GM18498 (cell line): ENCODE measurements around the gene NOTCH2.
"Not testable (repeated sequence)": the region's sequence is repeated elsewhere in the genome, so short reads cannot be mapped to it uniquely, and the experiment has no call there.

ENCODE experiments used
- ATAC-seq: cut with Tn5 transposase; IDR thresholded peaks from one replicate; pipeline ENCODE4 v1.9.1; 2021; ENCODE audit warnings: mild to moderate bottlenecking, moderate library complexity; ENCODE audit not compliant: unreplicated experiment

The NOTCH2 gene

DNA sequence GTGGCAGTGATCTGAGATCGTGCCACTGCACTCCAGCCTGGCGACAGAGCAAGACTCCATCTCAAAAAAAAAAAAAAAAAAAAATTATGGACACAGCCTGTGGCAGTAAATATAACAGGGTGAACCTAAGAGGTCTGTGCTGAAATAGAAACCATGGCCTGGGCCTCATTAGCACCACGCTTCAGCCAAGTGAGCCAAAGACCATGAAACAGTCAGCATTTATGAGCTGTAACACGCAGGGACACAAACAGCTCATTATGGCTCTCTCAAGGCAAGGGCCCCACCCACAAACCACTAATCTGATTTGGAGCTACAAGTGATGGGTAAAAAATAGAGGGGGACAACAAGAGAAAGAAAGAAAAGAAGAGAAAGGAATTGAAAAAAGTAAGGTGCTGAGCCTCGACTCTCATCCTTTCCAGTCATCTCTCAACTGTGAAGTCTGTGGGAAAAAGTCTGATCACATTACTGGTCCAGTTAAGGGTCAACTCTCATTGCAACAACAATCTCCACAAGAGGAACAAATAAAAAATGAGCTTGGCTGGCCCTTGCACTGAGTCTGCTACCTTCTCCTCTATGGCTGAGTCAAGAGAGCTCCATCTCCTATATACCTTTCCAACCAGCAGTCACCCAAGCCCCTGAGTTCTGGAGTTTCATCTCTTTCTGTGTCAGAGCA lies 93.7 kb downstream of the NOTCH2 start:
- ATAC-seq = not testable (repeated sequence)

DNA sequence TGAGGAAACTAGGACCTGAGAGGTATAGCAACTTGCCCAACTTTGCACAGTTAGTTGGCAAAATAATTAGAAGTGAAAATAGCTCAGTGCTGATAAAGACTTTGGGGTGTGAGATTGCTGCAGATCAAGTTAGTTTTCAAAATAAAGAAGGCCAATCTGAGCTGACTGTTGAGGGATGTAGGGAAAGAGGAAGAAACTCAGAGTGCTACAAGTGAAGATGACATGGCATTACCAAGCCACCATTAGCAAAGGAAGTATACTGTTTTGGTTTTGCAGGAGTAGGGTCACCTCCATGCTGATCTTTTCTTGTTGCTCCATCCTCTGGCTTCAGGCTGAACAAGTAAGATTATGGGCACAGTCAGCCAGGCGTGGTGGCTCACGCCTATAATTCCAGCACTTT lies 94.5 kb downstream of the NOTCH2 start:
- no peak for ATAC-seq

DNA sequence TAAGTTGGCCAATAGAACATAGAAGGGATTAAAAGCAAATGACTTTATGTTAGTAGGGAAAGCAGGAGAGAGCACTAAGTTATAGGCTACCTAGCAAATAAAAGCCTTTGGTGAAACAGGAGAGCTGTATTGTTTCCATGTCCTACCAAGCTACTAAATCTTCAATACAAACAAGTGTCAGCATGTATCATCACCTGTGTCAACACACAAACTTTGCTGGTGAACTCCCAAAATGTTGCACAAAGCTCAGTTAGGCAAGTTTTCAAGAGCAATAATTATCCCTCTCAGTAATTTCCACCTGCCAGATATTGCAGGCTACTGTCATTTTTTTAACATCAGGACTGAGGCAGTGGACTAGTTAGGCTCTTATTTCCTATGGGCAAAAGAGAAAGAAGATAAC lies 95.4 kb downstream of the NOTCH2 start:
- no peak for ATAC-seq

DNA sequence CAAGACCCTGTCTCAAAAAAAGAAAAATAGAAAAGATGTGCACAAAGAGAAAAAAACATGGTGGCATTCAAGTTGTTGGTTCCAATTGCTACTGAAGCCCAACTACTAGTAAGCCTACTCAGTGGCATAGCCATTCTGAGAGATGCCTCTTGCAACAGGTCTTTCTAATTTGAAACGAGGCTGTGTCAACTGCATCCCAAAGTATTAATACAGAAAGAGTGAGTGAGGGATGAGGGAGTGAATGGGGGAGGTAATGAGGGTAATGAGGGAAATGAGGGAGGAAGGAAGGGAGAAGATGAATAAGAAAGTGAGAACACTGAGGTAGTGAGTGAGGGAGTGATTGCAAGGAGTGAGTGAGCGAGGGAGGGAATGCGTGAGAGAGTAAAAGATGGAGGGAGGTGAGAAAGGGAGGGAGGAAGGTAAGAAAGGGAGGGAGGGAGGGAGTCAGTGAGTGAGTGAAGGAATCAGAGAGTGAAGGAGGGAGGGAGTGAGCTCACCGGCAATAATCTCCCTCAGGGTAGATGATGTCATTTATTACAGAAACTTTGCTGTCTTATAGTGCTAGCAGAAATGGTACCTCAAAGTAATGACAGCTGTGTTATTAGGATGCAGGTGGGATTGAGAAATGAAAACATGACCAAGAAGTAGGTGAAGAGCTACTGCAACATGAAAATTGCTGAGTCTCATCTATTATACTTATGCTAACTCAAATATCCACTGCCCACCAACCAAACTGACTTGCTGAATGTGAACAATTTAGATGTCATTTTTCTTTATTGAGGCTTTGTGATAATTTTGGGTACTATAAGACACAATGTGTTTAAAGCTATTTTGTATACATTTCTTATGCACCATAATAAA lies 97.5 kb downstream of the NOTCH2 start:
- ATAC-seq = no peak

DNA sequence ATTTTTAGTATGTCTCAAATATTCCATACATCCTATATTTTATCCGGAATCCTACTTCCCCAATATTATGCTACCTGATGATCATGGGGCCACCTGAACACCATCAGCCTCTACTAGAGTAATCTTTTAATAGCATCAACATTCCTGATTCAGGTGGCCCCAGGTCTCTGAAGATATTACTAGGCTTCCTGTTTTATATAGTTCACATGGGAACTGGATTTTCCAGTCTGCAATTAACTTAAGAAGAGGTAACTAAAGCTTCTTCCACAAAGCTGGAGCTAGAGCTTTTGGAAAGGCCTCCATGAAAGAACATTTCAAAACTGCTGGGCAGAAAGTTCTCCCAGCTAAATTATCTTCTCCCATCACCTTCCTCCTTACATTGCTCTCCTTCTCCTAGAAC lies 100.9 kb downstream of the NOTCH2 start:
- no peak for ATAC-seq

DNA sequence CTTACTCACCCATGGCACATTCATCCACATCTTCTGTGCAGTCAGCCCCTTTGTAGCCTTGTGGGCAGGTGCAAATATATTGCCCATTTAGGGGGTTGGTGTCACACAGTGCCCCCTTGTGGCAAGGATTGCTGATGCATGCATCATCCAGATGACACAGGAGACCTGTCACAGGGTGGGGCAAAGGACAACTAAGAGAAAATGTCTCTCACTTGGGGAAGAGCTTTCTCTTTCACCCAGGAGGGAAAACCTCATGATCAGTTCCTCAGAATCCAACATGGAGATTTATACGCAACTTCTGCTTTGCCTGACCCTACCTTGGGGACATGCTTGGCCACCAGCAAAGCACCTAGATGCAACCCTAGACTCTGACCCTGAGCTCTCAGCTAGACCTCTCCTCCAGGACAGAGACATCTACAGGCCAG lies 101.4 kb downstream of the NOTCH2 start:
- ATAC-seq = peak; percentile 82

DNA sequence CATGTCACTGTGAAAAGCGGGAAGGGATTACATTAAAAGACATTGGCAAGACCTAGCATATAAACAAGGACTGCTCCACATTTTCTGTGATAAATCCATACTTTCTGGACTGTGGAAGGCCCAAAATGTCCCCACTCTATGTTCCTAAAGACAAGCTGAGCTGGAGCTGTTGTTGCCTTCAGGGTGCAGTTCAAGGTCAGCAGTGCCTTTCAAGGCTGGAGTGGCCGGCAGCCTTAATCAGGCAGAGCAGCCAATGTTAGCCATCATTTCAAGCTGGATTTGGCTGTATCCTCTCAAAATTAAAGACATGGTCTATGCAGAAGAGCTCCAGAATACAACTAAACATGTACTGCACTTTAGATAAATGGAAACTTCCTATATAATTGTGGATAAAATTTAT lies 102.8 kb downstream of the NOTCH2 start:
- no peak for ATAC-seq

DNA sequence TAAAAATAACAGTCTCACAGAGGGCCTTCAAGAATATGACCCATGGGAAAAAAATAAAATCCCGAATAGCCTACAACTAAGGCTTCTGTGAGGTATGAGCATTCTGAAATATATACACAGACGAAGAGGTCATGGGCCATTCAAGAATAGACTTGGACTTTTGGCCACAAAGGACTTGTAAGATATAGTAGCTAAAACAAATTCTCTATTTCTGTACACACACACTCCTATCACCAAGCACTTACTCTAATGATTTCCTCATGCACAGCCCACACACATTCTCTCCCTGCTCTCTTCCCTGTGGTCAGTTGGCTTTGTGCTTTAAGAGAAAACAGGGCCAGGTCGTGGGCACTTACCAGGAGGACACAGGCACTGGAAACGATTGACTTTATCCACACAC lies 103.4 kb downstream of the NOTCH2 start:
- no peak for ATAC-seq

DNA sequence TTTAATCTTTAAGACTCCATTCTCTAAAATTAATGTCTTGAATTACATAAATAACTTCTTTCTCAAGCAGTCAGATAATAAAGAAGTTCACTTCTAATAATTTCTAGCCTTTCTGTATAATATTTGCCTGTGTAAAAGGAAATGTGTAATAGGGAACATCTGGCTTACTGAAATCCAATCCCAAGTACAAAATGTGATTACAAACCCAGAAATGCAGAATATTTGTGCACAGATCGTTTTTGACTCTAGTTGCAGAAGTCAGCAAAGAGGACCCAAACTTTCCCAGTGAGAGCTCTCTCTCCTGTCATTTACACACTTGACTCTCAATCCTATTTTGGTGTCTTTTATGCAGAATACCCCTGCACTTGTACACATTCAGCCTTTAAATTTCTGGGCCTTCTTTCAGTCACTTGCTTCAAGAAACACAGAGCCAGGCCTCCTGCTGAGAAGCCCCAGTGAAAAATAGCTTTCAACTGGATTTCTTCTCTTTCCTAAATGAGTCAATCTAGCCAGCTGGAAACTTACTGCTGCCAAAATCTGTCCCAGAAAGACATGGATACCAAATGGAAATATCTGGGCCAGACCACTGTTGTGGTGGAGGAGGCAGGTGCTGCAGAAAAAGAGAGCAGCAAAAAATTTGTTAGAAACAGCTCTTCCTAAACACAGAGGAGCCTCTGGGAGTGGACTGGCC lies 104.6 kb downstream of the NOTCH2 start:
- no peak for ATAC-seq

DNA sequence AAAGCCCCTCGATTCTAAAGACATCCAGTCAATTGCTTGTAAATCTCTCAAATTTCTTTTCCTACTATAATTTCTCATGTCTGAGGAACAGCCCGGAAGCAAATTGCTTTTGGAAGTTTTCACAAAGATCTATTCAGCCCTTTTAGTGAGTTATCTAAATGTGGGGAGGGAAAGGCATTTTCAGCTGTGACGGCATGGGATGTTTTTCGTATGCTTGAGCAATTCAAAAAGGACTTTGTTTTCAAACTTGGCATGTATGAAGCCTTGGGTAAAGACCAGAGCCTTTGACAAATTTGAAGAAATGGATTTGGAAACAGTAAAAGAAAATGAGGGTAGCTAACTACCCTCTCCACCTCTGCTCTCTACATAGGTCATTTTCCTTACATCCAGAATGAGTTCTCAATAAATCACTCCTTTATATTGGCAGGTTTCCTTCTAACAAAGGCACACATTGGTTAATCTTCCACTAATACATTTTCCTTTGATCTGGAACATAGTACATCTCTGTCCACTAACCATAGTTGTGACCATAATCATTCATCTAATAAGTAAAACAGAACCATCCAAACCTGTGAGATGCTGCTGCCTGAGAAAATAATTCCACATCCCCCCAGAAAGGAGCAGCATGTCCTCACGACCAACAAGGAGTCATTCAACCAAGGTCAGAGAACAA lies 107.0 kb downstream of the NOTCH2 start:
- no peak for ATAC-seq

DNA sequence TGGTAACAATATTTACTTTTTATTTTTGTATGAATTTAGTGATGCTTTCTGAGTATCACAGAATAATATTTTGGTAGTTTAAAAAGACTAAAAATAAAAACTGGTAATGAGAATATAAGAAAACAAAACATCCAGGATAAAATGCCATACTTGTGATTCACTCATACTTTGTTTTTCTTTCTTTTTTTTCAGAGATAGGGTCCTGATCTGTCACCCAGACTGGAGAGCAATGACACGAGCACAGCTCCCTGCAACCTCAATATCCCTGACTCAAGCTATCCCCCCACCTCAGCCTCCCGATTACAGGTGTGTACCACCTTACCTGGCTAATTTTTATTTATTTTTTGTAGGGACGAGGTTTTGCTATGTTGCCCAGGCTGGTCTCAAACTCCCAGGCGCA lies 109.0 kb downstream of the NOTCH2 start:
- ATAC-seq = no peak

DNA sequence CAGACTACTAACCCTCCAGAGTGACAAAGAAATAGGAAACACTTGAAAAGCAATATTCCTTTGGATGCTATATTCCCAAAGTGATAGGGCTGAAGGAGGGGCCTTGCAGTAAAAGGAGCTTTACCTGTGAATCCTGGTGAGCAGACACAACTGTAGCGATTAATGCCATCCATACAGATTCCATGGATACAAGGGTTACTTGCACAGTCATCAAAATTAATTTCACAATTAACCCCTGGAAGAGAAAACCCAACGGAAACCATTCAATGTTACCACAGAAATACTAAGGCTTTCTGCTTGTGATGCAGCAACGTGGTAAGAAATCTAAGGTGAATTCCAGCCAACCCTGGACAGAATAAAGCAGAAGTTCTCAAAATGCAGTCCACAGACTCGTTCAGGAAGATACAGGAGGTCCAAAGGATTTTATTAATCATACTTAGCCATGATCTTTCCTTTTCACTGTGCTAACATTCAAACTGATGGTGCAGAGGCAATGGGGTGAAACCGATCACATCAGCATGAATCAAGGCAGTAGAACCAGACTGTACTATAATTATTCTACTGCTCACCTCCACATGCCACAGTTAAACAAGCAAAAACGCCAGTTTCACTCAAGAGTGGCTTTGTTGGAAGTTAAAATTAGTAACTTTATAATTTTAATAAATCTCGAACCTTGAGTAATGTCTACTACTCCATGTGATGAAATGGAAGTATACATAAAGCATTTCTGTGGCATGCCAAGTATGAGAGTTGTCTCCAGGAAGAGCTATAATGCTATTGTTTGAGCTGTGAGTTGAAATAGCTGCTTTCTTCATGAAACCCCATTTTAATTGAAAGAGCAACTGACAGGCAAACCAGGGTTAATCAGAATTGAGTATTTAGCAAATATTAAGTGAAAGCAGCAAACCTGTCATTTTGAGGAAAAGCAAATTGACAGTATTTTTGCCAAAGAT lies 109.9 kb downstream of the NOTCH2 start:
- ATAC-seq = no peak

DNA sequence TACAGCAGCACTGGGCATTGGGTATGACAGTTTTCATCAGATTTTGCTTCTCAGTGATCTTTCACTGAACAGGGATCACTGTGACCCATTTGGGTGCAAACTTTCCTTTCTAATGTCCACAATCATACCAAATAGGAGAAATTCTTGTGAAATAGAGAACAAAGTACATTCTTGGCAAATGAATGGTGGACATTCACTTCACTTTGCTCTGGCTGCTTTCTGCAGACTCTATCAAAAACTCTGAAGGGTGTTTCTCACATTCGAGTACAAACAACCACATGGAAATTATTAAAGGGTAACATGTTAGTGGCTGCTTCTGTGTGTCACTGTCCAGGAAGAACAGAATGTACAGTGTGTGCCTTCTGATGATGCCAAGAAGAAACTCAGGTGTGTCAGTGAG lies 111.2 kb downstream of the NOTCH2 start:
- ATAC-seq = no peak

DNA sequence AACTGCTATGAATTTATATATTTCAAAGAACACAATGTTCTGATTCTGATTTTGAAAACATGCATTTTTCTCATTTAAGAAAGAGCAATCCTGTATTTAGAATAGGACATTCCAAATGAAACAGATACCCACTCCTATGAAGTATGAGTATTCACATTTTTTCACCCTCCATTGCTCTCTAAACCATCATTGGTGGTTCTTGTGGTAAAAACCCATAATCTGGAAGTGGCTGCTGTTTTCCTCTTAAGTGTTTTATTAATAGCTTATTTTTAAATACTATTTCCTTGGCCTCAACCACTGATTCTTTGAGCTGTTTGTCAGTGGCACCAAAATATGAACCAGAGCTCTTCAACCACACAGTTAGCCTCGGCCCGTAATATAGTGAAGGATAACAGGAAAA lies 113.2 kb downstream of the NOTCH2 start:
- no peak for ATAC-seq

DNA sequence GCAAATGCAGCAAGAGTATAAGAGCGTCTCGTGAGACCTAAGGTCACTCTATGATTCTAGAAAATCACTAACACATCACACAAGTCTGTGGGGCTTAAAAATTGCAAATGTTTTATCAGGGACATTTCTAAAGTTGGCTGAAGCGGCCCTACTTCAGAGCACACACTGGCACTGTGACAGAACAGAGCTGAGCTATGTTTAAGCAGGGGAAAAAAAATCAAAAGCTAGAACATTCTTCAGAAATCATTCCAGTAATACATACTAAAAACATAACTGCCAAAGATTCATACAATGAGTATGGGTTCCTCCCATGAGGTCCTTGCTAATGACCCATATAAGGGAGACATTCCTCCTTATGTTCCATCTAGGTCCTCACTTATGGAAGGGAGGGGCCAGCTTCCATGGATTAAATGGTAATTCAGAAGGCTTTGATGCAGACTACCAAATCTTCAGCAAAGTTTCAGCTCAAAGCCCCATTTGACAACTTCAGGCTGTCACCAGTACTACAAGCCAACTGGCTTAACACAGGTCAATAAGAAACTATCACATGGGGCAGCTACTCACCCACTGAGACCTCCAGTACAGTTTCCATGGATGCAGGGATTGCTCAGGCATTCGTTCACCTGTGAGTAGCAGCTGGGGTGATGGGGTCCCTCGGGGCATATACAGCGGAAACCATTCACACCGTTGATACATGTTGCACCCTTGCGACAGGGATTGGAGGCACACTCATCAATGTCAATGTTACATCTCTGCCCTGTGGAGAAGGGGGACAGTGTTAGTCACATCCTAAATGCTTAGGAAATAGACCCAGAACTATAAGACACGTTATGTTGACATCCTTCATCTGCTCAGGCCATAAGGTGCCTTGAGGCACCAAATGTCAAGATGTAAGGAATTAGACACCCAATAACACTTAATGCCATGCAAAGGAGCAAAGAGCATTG lies 114.7 kb downstream of the NOTCH2 start:
- ATAC-seq = no peak

DNA sequence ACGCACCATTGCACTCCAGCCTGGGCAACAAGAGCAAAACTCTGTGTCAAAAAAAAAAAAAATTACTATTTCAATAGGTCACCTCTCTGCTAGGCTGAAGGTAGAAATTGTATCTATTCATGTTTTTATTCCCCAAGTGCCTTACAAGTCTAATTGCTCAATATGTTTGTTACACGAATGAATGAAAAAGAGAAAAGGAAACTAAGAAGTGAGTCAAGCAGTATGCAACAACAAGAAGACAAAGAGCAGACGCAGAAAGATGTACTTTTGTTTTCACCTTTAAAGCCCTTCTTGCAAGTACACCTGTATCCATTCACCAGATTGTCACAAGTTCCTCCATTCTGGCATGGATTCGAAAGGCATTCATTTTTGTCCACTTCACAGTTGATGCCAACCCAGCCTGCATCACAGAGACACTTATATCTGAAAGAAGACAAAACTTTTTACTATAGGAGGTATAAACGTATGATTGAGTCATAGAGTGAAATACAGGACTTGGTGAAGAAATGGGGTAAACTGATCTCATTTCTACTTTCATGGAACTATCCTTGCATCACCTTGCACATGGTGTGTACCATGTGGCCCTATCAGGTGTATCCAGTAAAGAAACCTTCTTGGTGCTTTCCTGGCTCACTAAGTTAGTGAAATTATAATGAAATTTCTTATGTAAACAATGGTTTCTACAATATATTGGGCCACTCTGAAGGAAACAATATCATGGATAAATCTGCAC lies 116.0 kb downstream of the NOTCH2 start:
- no peak for ATAC-seq

DNA sequence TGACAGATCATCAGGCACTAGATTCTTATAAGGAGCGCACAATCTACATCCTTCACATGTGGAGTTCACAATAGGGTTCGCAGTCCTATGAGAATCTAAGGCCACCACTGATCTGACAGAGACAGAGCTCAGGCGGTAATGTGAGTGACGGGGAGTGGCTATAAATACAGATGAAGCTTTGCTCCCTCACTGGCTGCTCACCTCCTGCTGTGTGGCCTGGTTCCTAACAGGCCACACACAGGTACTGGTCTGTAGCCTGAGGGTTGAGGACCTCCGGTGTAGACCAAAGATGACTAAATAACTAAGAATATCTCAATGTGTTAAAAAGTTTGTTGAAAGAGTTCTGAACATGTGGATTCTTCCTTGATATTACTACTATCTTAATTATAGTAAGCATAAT lies 117.0 kb downstream of the NOTCH2 start:
- ATAC-seq = no peak
